Body of pancreas (tissue), 4 donors: Measurements from ENCODE around the gene TBC1D10A. TPM values are rescaled to one million over a fixed set of nuclear protein-coding genes. Genes with fewer than 3 reads are reported as not detected.
A peak's percentile ranks its signal among the peaks of the same experiment; 100 is the strongest.
"Not testable (repeated sequence)": the region's sequence is repeated elsewhere in the genome, so short reads cannot be mapped to it uniquely, and the experiment has no call there.

Experiments used
- ATAC-seq: fragments of 150-250 bp; one replicate; pipeline ENCODE4 v1.9.1; 2016
- DNase-seq, 4 donors: peaks; one replicate each; pipeline ENCODE4 v3.0.0-alpha.2; 2019
- H3K27ac ChIP-seq, 4 donors: fragments of 200-600 bp; sonication (generic); 1 replicate in 3 of 4; 2 replicates in 1 of 4; pipeline versions ENCODE4 v1.5.1 to v1.6.1; 2016 to 2019; ENCODE audit warnings: mild to moderate bottlenecking in 1 of 4, mixed read lengths in 1 of 4, moderate library complexity in 1 of 4
- H3K27me3 ChIP-seq, 2 donors: fragments of 200-600 bp; sonication (generic); one replicate each; pipeline ENCODE4 v1.6.0; 2016; ENCODE audit warnings: mild to moderate bottlenecking in 1 of 2
- H3K36me3 ChIP-seq, 2 donors: fragments of 200-600 bp; sonication (generic); replicated peaks in 1 of 2; 2 replicates each; pipeline ENCODE4 v1.5.1; 2016; ENCODE audit warnings: low read depth in 2 of 2; ENCODE audit not compliant: insufficient read depth in 1 of 2
- H3K4me1 ChIP-seq: fragments of 200-600 bp; sonication (generic); one replicate; pipeline ENCODE4 v1.6.0; 2016
- H3K4me3 ChIP-seq, 2 donors: fragments of 200-600 bp; sonication (generic); 1 replicate in 1 of 2; 2 replicates in 1 of 2; pipeline ENCODE4 v1.5.1; 2016 to 2019
- H3K9me3 ChIP-seq, 3 donors: fragments of 200-600 bp; sonication (generic); 1 replicate in 2 of 3; 2 replicates in 1 of 3; pipeline ENCODE4 v1.5.1; 2016
- CTCF ChIP-seq, 7 experiments: fragments of 450-650 bp in 4 of 7; fragments of 200-600 bp in 3 of 7; sonication (generic) in 3 of 7; IDR thresholded peaks; one replicate each; pipeline ENCODE4 v1.5.1; 2016 to 2019; ENCODE audit warnings: antibody characterized with exemption in 7 of 7
- POLR2A ChIP-seq, 3 donors: fragments of 450-650 bp; IDR thresholded peaks; one replicate each; pipeline ENCODE4 v1.6.1; 2016; ENCODE audit warnings: antibody characterized with exemption in 3 of 3, mild to moderate bottlenecking in 2 of 3
- WGBS, 2 donors: methylation state at CpG; one replicate each; pipeline ENCODE4 v1.1.5; 2017; 5-methylcytosine and 5-hydroxymethylcytosine counted together
- intact Hi-C: fragments of 100-400 bp; cut with DNase I; formaldehyde crosslinking; loops from one replicate; pipeline ENCODE4 v1.15.1; 2023
- total RNA-seq, 2 donors: library from RNA; depleted of rRNA; stranded (reverse); fragments of >200 nt; gene quantifications; one replicate each; pipeline ENCODE4 v1.1.0, GENCODE V29; 2016

TBC1D10A gene
- total RNA-seq, 2 donors from 2014 or later: 4.3 to 15.0 TPM

DNA sequence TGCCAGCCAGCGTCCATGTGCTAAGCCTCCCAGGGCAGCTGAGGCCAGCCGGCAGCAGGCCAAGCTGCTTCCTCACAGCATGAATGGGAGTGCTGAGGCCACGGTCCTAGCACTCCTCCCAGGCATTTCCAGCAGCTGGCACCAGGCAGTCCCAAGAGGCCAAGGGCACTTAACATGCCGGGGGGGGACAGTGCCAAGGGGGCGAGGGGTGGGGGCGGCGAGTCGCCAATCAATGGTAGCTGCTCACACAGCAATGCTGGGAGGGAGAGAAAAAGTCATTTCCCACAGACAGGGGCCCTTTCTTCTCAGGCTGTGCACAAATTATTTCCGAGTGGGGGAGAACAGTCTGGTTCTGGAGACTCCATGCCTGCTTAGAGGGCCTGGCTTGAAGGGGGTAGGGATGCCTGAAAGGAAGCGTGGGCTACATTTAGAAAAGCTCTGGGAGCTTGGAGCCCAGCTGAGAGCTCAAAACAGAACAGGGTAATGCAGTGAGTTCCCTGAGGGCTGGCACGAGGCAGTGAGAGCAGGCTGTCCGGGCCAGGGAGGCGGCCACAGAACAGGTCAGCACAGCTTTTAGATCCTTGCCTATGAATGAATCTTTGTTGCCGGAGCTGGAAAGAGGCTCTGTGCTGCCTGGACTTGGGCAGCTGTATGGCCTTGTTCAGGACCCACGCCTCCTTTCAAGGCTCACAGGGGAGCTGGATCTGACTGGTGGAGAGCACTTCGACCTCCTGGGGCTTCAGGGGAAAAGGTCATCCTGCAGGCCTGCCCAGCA, 14.4 kb upstream of the TBC1D10A start:
- Histone ChIP-seq H3K27me3 (no peaks in the 10 kb centered on the region), H3K4me3 (no peak overlapping the region), H3K36me3 (peaks cover 76 to 92% of the 10 kb centered on the region in 2 donors), H3K27ac (peak overlapping the region in 1 of 4 donors; percentile 21), H3K4me1 (peaks cover 8% of the 10 kb centered on the region), H3K9me3 (no peaks in the 10 kb centered on the region)
- ATAC-seq (peak; percentile 67), DNase-seq (peak in 2 of 4 donors; percentile 56 to 58)
- intact Hi-C loops: no loop called here
- 59 to 70% methylated on average over 12 to 16 of the region's 16 CpGs for WGBS, 2 donors
- TF ChIP-seq POLR2A (IDR thresholded peaks at IDR 0.05) (no peak), CTCF (IDR thresholded peaks at IDR 0.05) (no peak)

DNA sequence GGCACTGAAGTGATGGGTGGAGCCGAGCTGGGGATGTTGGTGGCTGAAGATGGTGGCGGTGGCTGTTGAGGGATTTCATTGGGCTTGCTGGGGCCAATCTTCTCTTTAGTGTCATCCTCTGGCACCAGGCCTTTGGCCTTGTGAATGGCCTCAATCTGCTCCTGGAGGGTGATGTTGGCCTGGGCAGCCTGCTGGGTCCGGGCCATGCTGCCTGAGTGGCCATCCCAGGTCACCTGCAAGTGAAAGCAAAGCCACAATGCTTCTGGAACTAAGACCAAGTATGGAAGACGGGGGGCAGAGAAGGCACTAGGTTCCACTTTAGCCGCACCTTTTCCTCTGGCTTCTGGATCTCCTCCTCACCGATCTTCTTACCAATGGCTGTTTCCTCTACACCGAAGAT, 12.1 kb upstream of the TBC1D10A start:
- 93 to 97% methylated on average over 7 of the region's 7 CpGs for WGBS, 2 donors
- intact Hi-C loops: no loop called here
- no peaks in the 10 kb centered on the region for H3K9me3 ChIP-seq
- peaks cover 63 to 86% of the 10 kb centered on the region in 2 donors for H3K36me3 ChIP-seq
- H3K4me1 ChIP-seq: peaks cover 8% of the 10 kb centered on the region
- TF ChIP-seq POLR2A (IDR thresholded peaks at IDR 0.05): no peak
- no peak for TF ChIP-seq CTCF (IDR thresholded peaks at IDR 0.05)
- no peak overlapping the region for H3K27ac ChIP-seq
- H3K4me3 ChIP-seq: no peak overlapping the region
- no peaks in the 10 kb centered on the region for H3K27me3 ChIP-seq
- no peak for DNase-seq
- ATAC-seq: no peak

DNA sequence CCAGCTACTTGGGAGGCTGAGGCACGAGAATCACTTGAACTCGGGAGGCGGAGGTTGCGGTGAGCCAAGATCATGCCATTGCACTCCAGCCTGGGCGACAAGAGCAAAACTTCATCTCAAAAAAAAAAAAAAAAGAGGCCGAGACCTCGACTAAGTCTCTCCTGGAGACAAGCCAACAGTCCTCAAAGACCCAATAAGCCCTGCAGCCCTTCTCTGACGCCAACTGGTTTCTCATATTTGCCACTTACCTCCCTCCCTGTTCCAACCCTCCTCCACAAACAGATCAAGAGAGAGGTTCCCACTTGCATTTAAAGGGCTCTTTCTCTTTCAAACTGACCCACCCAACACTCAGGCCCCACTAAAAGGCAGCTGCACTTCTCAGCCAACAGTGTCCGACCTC, 11.6 kb upstream of the TBC1D10A start:
- H3K27me3 ChIP-seq, H3K4me1 ChIP-seq, ATAC-seq, DNase-seq, H3K4me3 ChIP-seq, H3K9me3 ChIP-seq, intact Hi-C loops, H3K27ac ChIP-seq: not testable (repeated sequence)
- peaks cover 62 to 86% of the 10 kb centered on the region in 2 donors for H3K36me3 ChIP-seq
- WGBS, 2 donors: 83 to 88% methylated on average over 9 of the region's 9 CpGs

DNA sequence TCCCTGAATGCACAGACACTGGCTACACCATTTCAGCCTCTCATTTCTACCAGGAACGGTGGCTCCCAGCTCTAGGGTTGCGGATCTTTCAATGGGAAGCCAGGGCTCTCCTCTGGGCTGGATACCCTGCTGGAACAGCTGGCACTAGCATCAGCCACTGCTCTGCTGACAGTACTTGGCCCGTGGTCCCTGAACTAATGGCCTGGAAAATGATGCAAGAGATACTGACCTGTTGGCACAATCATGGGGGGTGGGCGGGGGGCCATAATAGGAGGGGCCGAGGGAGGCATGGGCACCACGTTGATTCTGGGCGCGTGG, 10.7 kb upstream of the TBC1D10A start:
- Histone ChIP-seq H3K27ac (no peak overlapping the region), H3K36me3 (peaks cover 57 to 83% of the 10 kb centered on the region in 2 donors), H3K4me3 (no peak overlapping the region), H3K9me3 (no peaks in the 10 kb centered on the region), H3K27me3 (no peaks in the 10 kb centered on the region), H3K4me1 (peaks cover 8% of the 10 kb centered on the region)
- 83 to 96% methylated on average over 5 to 8 of the region's 8 CpGs for WGBS, 2 donors
- no peak for TF ChIP-seq POLR2A (IDR thresholded peaks at IDR 0.05)
- TF ChIP-seq CTCF (IDR thresholded peaks at IDR 0.05): no peak
- ATAC-seq (no peak), DNase-seq (no peak)
- intact Hi-C loops: no loop called here

GRCh38 chr22:30336752-30337460, 10.2 kb upstream of the TBC1D10A start:
- 96 to 100% methylated on average over 4 of the region's 4 CpGs for whole genome bisulfite sequencing, 2 donors
- Histone ChIP-seq H3K27me3 (no peaks in the 10 kb centered on the region), H3K9me3 (no peaks in the 10 kb centered on the region), H3K4me3 (no peak overlapping the region), H3K36me3 (peaks cover 53 to 82% of the 10 kb centered on the region in 2 donors), H3K4me1 (peaks cover 8% of the 10 kb centered on the region), H3K27ac (no peak overlapping the region)
- ATAC-seq (no peak), DNase-seq (no peak)
- intact Hi-C loops: no loop called here
- TF ChIP-seq CTCF (IDR thresholded peaks at IDR 0.05) (no peak), POLR2A (IDR thresholded peaks at IDR 0.05) (no peak)
